HG02763 (cell line): ENCODE measurements around the gene PARD3.

ENCODE experiments used
- ATAC-seq: cut with Tn5 transposase; IDR thresholded peaks from one replicate; pipeline ENCODE4 v1.9.1; 2021; ENCODE audit warnings: mild to moderate bottlenecking, moderate library complexity; ENCODE audit not compliant: unreplicated experiment

The PARD3 gene

DNA sequence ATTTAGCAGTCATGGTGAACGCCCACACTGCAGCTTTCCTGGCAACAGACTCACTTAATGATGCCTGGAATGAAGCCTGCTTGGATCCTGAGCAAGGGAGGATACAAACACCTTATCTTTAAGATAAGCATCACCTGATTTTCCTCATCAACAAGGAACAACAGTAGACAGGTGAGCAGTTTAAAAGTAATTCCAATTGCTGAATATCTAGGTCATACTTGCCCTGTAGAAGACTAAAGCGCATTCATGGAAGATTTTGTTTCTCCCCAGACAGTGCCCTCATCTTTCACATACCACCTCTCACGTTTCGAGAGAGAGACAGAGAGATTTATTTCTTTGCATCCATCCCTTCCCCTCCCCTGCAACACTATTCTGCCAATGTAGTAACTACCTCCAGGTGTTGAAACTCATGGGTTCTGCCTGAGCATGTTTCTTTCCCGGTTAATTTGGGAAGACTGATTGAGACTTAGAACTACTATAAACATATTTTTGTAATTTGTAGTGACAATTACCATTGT lies 660.7 kb downstream of the PARD3 start:
- ATAC-seq, result no peak

DNA sequence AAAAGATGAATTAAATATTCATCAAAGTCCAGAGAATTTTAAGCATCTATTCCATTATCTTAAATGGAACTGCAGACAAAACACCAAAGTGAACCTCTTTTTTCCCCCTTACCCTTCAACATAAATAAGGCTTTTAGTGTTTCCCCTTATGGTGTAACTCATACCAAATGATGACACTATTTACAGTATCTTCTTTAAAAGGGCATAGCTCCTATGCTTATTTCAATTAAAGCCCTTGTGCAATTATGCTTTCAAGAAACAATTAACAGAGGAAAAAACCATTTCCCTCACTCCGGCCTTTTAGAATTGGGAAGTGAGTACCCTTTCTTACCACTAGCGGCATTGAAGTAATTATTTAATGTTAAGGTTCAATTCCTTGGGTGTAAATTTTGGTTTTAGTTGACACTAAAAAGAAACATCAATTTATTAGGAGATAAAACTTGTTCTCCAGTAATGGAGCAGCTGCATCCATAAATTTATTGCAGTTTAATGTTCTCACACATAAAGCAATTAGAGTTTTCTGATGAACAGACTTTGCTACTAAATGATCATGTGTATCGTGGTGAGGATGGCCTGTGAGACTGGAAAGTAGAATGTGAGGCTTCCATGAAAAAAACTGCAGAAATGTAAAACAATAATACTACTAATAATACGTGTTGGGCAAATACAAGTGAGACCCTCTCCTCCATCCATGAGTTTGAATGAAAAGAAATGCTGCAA lies 661.3 kb downstream of the PARD3 start:
- no peak for ATAC-seq

- no peak for ATAC-seq
Measured at GRCh38 chr10:34152434-34152833, 662.7 kb downstream of the PARD3 start.

GRCh38 chr10:34151931-34152330 lies 663.2 kb downstream of the PARD3 start:
- ATAC-seq, result no peak

- no peak for ATAC-seq
Measured at GRCh38 chr10:34151481-34151880, 663.6 kb downstream of the PARD3 start.

DNA sequence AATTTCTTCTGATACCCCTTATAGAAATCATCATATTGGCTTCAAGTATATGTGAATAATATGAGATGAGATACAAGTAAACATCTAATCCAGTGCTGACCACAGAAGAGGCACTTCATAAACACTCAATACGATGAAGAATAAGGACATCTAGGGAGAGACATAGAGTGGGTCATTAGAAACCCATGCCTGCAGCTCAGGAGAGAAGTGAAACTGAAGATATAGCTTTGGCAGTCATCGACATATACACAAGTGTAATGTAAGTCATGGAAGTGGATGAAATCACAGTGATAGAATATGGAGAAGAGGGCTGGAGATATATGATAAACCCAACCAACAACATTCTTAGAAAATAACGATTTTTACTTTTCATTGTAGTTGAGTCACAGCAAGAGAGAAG lies 665.0 kb downstream of the PARD3 start:
- no peak for ATAC-seq

DNA sequence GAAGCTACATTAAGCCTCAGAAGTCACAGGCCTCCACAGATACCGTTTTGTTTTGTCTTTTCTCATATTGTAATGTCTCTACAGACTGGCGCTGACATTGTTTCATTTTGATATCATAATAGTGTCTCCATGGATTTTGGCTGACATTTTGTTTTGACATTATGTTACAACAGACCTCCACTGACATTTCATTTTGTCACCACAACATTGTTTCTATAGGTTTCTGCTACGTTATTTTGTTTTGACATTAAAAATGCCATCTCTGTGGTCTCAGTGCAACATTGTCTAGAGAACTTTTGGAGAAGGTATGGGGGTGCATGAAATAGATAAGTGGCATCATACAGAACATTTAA lies 666.8 kb downstream of the PARD3 start:
- ATAC-seq, result no peak

- ATAC-seq, result no peak
Measured at GRCh38 chr10:34147641-34148304, 667.3 kb downstream of the PARD3 start.

DNA sequence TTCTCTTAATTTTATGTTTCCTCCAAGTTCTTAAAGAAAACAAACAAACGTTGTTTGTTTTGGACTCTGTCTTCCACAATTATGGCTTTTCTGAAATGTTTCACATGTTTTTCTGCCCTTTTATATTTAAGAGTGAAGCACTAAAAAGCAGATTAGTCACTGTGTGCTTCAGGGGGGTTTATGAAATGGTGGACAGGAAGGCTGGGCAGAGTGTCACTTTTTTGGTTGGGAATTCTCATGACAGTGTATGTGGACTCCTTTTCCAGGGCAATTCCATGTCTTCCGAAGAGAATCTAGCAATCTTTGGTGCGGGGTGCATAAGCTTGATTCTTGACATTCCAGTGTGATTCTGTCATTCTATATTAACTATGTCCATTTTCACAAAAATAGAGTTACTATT lies 669.4 kb downstream of the PARD3 start:
- no peak for ATAC-seq

DNA sequence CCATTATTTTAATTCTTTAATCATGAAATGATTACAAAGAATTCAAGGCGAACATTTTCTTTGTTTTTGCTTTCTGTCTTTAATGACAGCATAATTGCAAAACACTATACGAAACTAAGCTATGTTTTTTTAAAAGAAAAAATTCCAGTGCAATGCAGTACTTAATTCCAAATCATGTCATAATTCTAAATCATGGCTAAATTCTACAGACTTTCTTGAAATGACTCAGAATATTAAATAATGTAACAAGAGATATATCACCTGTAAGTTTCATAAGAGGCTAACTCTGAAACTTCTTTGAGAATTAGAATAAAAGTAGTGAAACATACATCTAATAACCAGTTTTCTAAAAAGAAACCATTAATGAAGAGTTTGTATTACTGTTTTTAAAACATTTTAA lies 671.6 kb downstream of the PARD3 start:
- ATAC-seq, result no peak

- ATAC-seq, result no peak
Measured at GRCh38 chr10:34141032-34141680, 673.9 kb downstream of the PARD3 start.

DNA sequence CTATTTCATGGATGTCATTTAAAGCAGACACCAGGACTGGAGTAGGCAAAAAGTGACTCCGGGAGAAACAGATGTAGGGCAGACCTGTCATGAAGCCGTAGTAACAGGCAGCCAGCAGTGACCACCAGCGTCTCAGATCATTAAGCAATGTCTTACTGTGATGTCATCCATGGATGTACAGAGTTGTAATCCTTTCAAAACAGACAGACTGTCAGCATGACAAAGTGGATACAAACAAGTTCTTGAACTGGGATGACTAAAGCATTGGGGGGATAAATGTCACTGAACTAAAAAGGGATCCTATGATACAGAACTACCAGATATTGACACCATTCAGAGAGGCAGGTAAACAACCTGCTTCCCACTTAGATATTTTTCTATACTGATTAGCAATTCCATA lies 675.5 kb downstream of the PARD3 start:
- no peak for ATAC-seq

GRCh38 chr10:34137955-34138354 lies 677.1 kb downstream of the PARD3 start:
- no peak for ATAC-seq

GRCh38 chr10:34137201-34137600 lies 677.9 kb downstream of the PARD3 start:
- ATAC-seq, result no peak

DNA sequence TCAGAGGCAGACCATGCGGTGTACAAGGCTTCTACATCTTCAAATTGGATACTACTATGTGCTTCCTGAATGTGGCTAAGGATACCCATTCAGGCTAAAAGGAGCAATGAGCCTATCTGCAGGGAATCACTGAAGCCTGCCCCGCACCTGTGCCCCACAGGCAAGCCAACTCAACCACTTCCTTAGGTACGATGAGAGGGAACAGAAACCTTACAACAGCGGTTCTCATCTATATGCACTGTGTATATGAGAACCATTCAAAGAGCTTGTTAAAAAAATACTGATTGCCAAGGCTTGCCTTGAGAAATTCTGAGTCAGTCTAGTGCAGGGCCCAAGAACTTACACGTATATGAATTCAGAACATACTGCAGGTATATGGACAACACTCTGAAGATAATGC lies 679.6 kb downstream of the PARD3 start:
- peak; percentile 67 for ATAC-seq

DNA sequence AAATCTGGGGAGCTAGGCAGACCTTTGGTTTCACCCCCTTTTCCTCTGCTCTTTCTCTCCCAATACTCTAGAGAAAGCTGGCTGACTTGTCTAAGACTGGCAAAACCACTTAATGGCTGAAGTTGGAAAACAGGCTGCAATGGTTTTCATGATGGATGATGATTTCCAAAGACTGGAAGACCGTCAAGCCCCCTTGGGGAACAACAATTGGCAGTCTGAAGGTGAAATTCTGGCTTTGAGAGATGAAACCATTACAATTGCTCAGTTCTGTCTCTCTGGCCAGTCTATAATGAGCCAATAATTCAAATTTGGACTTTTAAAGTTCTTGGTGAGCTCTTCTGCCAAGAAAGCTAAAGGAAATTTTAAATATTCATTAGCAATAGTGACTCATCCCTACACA lies 680.5 kb downstream of the PARD3 start:
- no peak for ATAC-seq

- ATAC-seq, result no peak
Measured at GRCh38 chr10:34133406-34133805, 681.7 kb downstream of the PARD3 start.

DNA sequence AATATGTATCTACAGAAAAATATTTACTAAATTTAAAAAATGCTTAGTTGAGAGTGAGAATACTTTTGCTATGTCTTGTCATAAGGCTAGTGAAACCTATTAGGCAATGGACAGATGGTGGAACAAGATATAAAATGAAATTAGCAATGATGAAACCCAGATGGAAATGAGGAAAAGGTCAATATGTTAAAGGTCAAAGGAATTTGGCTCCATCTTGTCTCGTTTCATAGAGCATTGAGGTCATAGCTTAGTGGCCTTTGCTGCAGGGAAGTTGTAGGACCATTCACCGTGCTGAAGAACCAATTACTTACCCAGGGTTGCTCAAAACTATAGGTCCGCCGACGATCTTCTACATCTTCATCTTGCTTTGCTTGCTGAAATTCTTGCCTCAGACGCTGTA lies 683.9 kb downstream of the PARD3 start:
- ATAC-seq, result no peak

DNA sequence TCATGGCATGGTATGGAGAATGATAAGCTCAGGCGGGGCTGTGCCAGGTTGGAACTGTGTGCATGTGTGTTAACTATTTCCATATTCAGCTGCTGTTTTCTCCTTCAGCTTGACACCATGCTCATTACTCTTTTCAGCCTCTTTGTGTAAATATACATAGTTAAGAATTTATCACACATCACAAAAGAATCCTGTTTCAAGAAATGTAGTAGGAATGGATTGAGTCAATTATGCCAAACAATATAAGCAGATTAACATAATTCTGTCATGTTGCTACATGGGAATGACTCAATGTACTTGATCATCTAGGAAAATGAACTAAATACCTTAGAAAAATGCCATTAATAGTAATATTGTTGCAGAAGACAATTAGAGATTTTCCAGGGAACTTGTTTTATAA lies 687.4 kb downstream of the PARD3 start:
- no peak for ATAC-seq

- no peak for ATAC-seq
Measured at GRCh38 chr10:34126371-34127151, 688.5 kb downstream of the PARD3 start.

GRCh38 chr10:34125702-34126101 lies 689.4 kb downstream of the PARD3 start:
- ATAC-seq, result no peak
